Endothelial cell (in vitro differentiated cells): Measurements from ENCODE around the gene UBN1. TPM values are rescaled to one million over a fixed set of nuclear protein-coding genes. Genes with fewer than 3 reads are reported as not detected.

ENCODE experiments used
- DNase-seq: peaks from one replicate; pipeline ENCODE4 v3.0.0; 2021; ENCODE audit warnings: low spot score
- H3K27ac Mint-ChIP-seq: one replicate; pipeline ENCODE4 v1.8.0; 2021; ENCODE audit warnings: mixed read lengths, inconsistent platforms; ENCODE audit not compliant: unreplicated experiment
- H3K27me3 Mint-ChIP-seq: one replicate; pipeline ENCODE4 v1.8.0; 2021; ENCODE audit warnings: mild to moderate bottlenecking, moderate library complexity, mixed read lengths, inconsistent platforms; ENCODE audit not compliant: unreplicated experiment
- H3K36me3 Mint-ChIP-seq: one replicate; pipeline ENCODE4 v1.8.0; 2021; ENCODE audit warnings: mild to moderate bottlenecking, low read depth, mixed read lengths, inconsistent platforms; ENCODE audit not compliant: unreplicated experiment
- H3K4me1 Mint-ChIP-seq: one replicate; pipeline ENCODE4 v1.8.0; 2021; ENCODE audit warnings: mild to moderate bottlenecking, mixed read lengths, inconsistent platforms; ENCODE audit not compliant: unreplicated experiment
- H3K4me3 Mint-ChIP-seq: one replicate; pipeline ENCODE4 v1.8.0; 2021; ENCODE audit warnings: mild to moderate bottlenecking, mixed read lengths, inconsistent platforms; ENCODE audit not compliant: unreplicated experiment
- H3K9me3 Mint-ChIP-seq: one replicate; pipeline ENCODE4 v1.8.0; 2021; ENCODE audit warnings: mixed read lengths, inconsistent platforms; ENCODE audit not compliant: unreplicated experiment
- CTCF ChIP-seq: fragments of 200-600 bp; sonication (generic); IDR thresholded peaks from one replicate; pipeline ENCODE4 v1.5.0; 2021; ENCODE audit warnings: antibody characterized with exemption; ENCODE audit not compliant: unreplicated experiment
- total RNA-seq: library from RNA; stranded (reverse); fragmentation: NEBNext Ultra II Directional; extraction: Animal tissue kit (Norgen Biotek cat#: 25700); gene quantifications from one replicate; pipeline ENCODE4 v1.2.1, GENCODE V29; 2021; ENCODE audit not compliant: unreplicated experiment

The UBN1 gene
- total RNA-seq, 1 donor from 2014 or later: 36.4 TPM

- Mint-ChIP-seq H3K4me3 (no peak overlapping the region), H3K27ac (no peak overlapping the region), H3K9me3 (no peaks in the 10 kb centered on the region), H3K4me1 (no peaks in the 10 kb centered on the region), H3K36me3 (no peaks in the 10 kb centered on the region), H3K27me3 (peaks cover 3% of the 10 kb centered on the region)
- no peak for DNase-seq
- no peak for TF ChIP-seq CTCF
Measured at GRCh38 chr16:4914528-4915225, 67.4 kb downstream of the UBN1 start.

- H3K27ac Mint-ChIP-seq: no peak overlapping the region
- no peak for DNase-seq
- peaks cover 3% of the 10 kb centered on the region for H3K27me3 Mint-ChIP-seq
- no peak overlapping the region for H3K4me3 Mint-ChIP-seq
- TF ChIP-seq CTCF: no peak
- no peaks in the 10 kb centered on the region for H3K4me1 Mint-ChIP-seq
- H3K9me3 Mint-ChIP-seq: no peaks in the 10 kb centered on the region
- no peaks in the 10 kb centered on the region for H3K36me3 Mint-ChIP-seq
Measured at GRCh38 chr16:4915226-4915761, 68.0 kb downstream of the UBN1 start.

- DNase-seq: no peak
- no peak for TF ChIP-seq CTCF
- H3K9me3 Mint-ChIP-seq: no peaks in the 10 kb centered on the region
- H3K27me3 Mint-ChIP-seq: peaks cover 3% of the 10 kb centered on the region
- no peaks in the 10 kb centered on the region for H3K36me3 Mint-ChIP-seq
- no peaks in the 10 kb centered on the region for H3K4me1 Mint-ChIP-seq
- H3K4me3 Mint-ChIP-seq: no peak overlapping the region
- no peak overlapping the region for H3K27ac Mint-ChIP-seq
Measured at GRCh38 chr16:4917117-4917516, 69.8 kb downstream of the UBN1 start.

- Mint-ChIP-seq H3K9me3 (no peaks in the 10 kb centered on the region), H3K27me3 (peaks cover 4% of the 10 kb centered on the region), H3K4me3 (no peak overlapping the region), H3K4me1 (no peaks in the 10 kb centered on the region), H3K36me3 (no peaks in the 10 kb centered on the region), H3K27ac (no peak overlapping the region)
- TF ChIP-seq CTCF: no peak
- DNase-seq: no peak
Measured at GRCh38 chr16:4918781-4919251, 71.5 kb downstream of the UBN1 start.

GRCh38 chr16:4920826-4921225 lies 73.5 kb downstream of the UBN1 start:
- H3K4me1 Mint-ChIP-seq: no peaks in the 10 kb centered on the region
- H3K36me3 Mint-ChIP-seq: no peaks in the 10 kb centered on the region
- TF ChIP-seq CTCF: no peak

More at GRCh38 chr16:4920826-4921225, 73.5 kb downstream of the UBN1 start:
- Mint-ChIP-seq H3K27me3 (peaks cover 7% of the 10 kb centered on the region), H3K4me3 (no peak overlapping the region), H3K9me3 (no peaks in the 10 kb centered on the region), H3K27ac (no peak overlapping the region)
- DNase-seq: no peak
